CMK (cell line): Measurements from ENCODE around the gene SLC25A10.

Experiments used
- DNase-seq: peaks from one replicate; pipeline ENCODE4 v3.0.0-alpha.2; 2010; ENCODE audit warnings: low read depth

Gene SLC25A10

DNA sequence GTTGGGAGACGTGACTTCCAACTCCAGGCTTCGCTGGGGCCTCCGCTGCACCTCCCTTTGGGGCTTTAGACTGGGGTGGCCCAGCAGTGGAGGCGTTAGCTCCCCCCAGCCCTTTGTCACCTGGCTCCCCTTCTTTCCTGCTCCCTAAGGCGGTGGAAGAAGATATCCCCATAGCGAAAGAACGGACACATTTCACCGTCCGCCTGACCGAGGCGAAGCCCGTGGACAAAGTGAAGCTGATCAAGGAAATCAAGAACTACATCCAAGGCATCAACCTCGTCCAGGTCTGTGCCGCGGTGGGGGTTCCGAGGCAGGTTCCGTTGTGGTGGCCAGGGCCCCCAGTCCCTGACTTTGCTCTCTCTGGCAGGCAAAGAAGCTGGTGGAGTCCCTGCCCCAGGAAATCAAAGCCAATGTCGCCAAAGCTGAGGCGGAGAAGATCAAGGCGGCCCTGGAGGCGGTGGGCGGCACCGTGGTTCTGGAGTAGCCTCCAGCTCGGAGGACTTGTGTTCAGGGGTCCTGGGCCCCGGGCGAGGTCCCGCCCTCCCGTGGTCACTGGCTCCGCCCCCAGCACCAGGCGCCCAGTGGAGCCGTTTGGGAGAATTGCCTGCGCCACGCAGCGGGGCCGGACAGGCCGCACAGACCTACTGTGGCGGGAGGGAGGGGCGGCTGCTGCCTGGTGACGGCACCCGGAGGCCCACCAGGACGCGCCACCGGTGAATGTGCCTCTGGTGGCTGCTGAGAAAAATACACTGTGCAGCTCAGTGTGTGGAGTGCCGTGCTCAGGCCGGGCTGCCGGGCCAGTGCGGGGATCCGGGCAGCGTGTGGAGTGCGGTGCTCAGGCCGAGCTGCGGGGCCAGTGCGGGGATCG, 5.1 kb upstream of the SLC25A10 start:
- no peak for DNase-seq

- DNase-seq: no peak
Measured at GRCh38 chr17:81707725-81708646, 4.1 kb upstream of the SLC25A10 start.

DNA sequence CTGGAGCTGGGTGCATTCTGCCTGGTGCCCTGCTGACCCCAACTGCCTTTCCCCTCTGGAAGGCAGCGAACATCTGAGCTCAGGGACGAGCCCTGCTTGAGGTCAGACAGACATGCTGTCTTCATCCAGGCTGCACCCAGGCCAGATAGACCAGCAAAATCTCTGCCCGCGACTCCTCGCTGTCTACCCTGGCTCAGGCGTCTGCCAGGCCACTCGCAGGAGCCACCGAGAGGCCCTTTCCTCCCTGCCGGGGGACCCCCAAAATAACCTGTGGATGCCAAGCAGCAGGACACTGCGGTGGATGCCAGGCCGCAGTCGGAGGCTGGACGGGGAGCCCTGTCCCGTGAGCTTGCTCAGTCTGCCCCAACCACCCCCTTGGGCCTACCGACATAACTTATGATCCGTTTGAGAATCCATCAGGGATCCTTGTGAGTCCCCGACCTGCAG, 3.3 kb upstream of the SLC25A10 start:
- DNase-seq: no peak

- no peak for DNase-seq
Measured at GRCh38 chr17:81710514-81711308, 1.4 kb upstream of the SLC25A10 start.

DNA sequence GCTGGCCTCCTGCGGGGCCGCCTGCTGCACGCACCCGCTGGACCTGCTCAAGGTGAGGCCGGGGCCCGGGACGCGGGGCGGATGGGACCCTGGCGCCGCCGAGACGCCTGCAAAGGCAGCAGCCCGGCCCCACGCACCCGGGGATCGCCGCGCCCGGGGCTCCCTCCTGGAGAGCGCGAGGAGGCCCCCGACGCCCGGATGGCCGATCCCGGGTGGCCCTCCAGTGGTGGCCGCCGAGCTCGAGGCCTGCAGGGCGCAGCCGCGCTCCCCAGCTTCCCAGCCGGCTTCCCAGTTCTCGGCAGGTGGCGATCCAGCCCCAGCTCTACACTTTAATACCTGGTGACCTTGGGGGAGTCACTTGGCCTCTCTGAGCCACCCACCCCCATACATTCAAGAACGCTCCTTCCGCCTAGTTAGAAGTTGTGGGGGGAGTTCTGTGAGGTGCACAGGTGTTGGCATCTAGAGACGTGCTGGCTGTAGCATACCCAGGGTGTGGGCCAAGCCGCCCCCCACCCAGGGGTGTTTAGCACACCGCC, 452 bp downstream of the SLC25A10 start:
- DNase-seq: no peak

DNA sequence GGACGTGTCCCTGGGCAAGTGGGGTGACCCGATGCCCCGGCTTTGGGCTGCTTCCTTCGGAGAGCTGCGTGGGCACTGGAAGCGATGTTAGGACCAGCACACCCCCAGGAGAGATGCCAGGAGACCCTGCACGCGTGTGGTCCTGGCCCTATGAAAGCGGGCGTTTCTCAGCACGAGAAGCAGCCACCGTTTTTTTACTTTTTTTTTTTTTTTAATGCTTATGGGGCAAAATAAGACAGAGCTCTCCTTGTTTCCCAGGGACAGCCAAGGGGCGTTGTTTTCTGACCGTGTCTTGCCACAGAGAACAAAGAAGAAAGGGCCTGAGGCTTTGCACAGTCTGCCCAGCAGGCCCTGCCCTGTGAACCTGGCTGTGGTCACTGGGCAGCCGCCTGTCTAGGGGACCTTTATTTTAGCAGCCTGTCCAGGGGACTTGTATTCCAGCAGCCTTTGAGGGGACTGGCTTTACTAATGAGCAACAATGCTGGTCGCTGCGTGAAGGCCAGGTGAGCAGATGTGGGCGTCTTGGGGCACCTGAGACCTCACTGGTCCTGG, 996 bp downstream of the SLC25A10 start:
- no peak for DNase-seq

DNA sequence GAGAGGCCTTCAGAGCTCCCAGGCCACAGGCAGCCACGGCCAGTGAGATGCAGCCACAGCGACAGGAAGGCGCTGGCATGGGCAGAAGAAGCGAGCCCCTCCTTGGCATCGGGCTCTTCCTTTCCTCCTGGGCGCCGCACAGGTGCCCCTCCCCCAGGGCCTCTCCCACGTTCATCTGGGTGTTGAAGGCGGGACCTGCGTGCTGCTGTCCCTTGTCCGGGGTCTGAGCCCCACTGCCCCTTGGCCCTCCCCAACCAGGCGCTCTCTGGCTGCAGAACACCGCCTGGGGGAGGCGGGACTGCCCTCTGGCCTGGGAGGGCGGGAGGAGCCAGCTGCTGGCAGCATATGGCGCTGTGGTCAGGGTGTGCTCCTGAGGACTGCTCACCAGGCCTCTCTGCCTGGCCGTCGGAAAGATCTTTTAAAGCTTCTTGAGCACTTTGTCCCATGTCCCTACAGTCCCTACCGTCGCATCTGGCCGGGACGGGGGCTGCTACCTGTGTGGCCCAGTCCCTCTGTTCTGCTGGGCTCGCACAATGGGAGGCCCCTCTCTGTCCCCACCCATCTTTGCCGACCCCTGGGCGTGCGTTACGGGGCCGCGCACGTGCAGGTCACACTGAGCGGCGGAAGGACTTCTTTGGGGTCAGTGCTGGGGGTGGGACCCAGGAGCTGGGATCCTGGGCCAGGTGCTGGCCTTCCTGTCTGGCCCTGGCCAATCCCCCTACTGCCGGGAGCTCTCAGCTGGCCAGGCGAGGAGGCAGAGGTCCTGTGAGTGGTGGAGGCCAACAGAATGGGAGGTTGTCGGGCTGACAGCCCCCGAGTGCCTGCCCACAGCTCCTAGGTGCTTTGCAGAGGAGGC, 1.7 kb downstream of the SLC25A10 start:
- no peak for DNase-seq

- DNase-seq: no peak
Measured at GRCh38 chr17:81714412-81715106, 2.5 kb downstream of the SLC25A10 start.

DNA sequence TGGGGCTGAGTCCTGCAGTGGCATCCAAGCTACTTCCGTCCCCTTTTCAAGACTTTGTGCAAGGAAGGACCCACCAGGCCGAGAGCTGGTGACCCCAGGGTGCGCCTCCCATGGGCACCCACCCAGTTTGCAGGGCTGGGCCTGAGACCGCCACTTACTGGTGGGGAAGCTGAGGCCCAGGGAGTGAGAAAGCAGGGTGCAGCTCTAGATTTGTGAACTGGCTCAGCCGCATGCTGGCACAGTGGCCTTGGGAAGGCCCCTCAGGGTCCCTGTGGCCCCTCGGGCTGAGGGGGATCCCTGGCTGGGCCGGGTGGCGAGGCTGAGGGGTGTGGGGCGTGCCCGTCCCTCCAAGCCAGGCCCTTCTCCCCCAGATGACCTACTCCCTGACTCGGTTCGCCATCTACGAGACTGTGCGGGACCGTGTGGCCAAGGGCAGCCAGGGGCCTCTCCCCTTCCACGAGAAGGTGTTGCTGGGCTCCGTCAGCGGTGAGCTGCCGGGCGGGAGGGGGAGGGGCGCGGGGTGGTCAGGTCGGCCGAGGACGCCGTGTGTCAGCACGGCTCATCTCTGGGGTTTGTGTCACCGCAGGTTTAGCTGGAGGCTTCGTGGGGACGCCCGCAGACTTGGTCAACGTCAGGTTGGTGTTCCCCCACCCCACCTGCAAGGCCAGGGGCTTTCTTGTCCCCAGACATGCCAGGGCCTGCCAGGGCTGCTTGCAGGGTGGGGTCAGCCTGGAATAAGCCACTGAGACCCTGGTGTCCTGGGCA, 3.2 kb downstream of the SLC25A10 start:
- no peak for DNase-seq

GRCh38 chr17:81715872-81716673, 4.0 kb downstream of the SLC25A10 start:
- DNase-seq: no peak

GRCh38 chr17:81716674-81716996, 4.6 kb downstream of the SLC25A10 start:
- DNase-seq: no peak

DNA sequence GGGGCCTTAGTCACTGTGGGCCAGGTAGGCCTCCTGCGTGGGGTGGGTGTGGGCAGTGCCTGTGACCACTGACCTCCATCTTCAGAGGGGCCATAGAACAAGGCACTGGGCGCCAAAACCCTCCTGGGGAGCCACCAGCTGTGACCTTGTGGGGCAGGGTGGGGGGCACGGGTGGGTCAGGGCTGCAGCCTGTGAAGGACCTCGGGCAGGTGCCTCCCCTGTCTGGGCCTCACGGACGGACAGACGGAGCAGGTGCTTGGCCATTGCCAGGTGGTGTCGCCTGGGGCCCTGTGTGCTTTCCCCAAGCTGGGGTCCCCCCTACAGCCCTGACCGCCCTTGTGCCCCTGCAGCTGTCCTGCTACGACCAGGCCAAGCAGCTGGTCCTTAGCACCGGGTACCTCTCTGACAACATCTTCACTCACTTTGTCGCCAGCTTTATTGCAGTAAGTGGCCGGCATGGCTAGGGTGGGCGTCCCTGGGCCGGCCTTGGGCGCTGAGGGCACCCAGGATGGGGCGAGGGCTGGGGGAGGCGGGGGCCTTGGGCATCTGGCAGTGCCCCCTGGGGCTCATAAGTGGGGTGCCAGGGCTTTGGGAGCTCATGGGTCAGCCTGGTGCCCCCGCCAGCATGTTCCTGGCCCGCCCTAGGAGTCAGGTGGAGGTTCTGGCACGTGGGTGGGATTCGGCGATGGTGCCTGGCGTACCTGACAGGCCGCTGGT, 5.1 kb downstream of the SLC25A10 start:
- no peak for DNase-seq

DNA sequence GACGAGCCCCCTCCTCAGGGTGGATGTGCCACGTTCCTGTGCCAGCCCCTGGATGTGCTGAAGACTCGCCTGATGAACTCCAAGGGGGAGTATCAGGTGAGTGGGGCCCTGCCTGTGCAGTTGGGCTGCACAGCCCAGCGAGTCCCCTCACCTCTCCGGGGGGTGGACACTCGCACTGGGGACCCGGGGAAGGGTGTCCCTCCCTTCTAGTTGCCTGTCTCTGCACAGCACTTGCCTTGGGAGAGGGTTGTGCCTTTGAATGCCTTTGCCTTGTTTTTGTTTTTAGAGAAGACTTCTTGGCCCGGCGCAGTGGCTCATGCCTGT, 5.6 kb downstream of the SLC25A10 start:
- DNase-seq: no peak

DNA sequence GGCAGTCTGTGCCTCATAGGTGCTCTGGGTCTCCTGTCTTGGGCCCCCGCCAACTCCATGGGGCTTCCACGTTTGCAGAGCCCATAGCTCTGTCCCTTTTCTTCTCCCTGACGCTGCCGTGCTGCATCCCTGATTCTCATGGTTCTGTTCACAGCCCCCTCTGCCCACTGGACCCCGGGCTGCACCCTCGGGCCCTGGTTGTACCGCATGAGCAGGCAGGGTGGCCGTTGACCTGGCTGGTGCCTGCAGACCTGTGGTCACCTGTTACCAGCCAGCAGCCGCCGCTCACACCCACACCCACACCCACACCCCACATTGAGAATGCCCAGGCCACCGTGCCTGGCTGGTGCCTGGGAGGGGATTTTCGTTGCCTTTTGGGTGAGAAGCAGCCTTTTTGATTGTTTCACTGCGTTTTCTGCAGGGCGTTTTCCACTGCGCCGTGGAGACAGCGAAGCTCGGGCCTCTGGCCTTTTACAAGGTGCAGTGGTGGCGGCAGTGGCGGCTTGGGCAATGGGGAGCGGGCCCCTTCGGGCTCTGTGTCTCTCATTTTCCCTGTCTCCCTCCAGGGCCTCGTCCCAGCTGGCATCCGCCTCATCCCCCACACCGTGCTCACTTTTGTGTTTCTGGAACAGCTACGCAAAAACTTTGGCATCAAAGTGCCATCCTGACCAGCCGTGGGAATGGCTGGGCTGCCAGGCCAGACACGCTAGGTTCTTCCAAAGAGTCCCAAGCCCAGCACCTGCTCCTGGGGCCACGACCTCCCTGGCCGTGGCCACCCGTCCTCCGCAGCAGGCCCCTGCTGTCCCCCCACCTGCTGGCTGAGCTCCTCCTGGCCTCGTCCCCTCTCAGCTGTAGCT, 7.6 kb downstream of the SLC25A10 start:
- DNase-seq: no peak

DNA sequence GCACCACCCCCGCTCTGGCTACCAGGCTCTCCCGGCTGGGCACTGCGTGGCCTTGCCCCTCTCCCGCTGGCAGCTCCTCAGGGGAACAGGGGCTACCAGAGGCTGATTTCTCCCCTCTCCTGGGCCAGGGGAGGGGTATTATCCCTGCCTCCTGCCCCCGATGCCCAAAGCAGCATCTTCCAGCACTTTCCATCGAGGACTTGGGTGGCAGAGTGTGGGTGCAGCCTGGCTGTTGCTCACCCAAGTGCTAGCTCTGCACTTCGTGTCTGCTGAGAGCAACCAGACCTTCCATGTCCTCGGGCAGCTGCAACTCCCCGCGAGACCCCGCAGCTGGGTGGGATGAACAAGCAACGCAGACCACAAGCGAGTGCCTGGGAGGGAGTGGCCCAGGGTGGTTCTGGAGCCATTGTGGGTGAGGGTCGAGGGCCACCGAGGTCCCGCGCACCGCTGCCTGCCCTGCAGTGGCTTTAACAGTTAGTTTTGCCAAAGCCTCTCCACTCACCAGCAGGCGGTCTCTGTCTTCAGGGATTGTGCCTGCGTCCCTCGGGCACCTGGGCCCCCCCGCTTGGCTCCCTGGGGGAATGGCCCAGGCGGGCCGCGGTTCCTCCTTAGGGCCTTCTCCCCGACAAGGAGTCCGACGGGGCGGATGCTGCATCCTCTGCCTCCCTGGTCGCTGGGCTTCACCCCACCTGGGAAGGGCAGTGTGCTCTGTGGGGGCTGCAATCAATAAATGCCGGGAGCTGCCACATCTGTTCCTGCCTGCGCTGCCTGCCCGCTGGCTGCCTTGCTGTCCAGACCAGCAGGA, 8.4 kb downstream of the SLC25A10 start:
- no peak for DNase-seq
